Measurements from ENCODE around the gene TBC1D17.

Gene TBC1D17

DNA sequence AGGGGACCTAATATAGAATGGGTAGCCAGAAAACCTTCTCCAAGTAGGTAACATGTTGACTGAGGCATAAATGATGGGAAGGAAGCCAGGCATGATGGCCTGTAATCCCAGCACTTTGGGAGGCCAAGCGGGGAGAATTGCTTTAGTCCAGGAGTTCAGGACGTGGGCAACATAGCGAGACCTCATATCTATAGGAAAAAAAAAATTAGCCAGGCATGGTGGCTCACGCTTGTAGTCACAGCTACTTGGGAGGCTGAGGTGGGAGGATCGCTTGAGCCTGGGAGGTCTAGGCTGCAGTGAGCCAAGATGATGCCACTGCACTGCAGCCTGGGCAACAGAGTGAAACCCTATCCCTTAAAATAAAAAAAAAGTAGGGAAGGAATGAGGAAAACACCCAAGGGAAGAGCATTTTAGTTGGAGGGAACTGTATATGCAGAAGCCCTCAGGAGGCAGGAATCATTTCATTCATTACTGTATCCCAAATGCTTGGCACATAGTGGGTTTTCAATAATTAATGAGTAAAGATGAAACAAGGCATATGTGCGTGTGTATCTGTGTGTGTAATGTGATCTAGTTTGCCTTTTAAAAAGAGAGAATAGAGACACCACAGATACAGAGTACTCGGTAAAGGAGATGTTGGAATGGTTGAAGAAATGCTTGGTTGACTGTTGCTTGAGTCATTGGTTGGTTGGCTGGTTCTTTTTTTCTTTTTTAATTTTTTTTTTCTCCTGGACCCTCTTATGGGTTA is 54.0 kb downstream of the TBC1D17 start:
- Histone ChIP-seq H2AFZ (ENCODE audit: low read depth) (no peak overlapping the region), H3K4me2 (0 out of 2 replicates have a peak overlapping the region, but pooled peaks have one; percentile 44), H3K9ac (no peak overlapping the region), H3K4me1 (ENCODE audit: low read depth, poor library complexity, severe bottlenecking) (peaks cover 20% of the 10 kb centered on the region), H3K27ac (no peak overlapping the region), H3K36me3 (ENCODE audit: insufficient read depth) (peaks cover 12% of the 10 kb centered on the region; the same call in 1 of the 2 replicates), H3K79me2 (ENCODE audit: insufficient read depth, low read depth) (peaks cover 51% of the 10 kb centered on the region), H3K4me3 (IDR thresholded peaks at IDR 0.05; ENCODE audit: insufficient read depth, low read depth, low read length) (no peak overlapping the region), H3K27me3 (ENCODE audit: insufficient read depth, low read depth) (no peaks in the 10 kb centered on the region), H4K20me1 (ENCODE audit: insufficient read depth) (peaks cover 3% of the 10 kb centered on the region; the same call in 1 of the 2 replicates)
- TF ChIP-seq, protein P1, sequence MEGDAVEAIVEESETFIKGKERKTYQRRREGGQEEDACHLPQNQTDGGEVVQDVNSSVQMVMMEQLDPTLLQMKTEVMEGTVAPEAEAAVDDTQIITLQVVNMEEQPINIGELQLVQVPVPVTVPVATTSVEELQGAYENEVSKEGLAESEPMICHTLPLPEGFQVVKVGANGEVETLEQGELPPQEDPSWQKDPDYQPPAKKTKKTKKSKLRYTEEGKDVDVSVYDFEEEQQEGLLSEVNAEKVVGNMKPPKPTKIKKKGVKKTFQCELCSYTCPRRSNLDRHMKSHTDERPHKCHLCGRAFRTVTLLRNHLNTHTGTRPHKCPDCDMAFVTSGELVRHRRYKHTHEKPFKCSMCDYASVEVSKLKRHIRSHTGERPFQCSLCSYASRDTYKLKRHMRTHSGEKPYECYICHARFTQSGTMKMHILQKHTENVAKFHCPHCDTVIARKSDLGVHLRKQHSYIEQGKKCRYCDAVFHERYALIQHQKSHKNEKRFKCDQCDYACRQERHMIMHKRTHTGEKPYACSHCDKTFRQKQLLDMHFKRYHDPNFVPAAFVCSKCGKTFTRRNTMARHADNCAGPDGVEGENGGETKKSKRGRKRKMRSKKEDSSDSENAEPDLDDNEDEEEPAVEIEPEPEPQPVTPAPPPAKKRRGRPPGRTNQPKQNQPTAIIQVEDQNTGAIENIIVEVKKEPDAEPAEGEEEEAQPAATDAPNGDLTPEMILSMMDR (conservative IDR thresholded peaks at IDR 0.05; ENCODE audit: low read depth, low read length): no peak

DNA sequence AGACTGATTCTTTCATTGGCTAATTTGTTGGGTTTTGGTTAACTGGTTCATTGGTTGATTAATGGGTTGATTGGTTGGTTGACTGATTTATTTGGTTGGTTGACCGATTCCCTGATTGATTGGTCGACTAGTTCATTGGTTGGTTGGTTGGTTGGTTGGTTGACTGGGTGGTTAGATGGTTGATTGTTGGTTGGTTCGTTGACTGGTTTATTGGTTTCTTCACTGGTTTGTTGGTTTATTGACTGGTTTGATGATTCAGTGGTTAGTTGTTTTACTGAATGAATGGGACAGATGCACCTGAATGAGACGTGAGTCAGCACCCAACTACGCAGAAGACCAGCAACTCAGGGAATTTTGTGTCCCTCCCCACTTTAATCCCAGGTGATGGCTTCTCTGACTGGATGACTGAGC is 54.5 kb downstream of the TBC1D17 start:
- H3K9ac ChIP-seq: no peak overlapping the region

DNA sequence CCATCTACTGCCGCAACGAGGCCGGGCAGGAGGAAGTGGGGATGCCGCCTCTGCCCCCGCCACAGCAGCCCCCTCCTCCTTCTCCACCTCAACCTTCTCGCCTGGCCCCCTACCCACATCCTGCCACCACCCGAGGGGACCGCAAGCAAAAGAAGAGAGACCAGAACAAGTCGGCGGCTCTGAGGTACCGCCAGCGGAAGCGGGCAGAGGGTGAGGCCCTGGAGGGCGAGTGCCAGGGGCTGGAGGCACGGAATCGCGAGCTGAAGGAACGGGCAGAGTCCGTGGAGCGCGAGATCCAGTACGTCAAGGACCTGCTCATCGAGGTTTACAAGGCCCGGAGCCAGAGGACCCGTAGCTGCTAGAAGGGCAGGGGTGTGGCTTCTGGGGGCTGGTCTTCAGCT is 55.2 kb downstream of the TBC1D17 start:
- H3K4me3 ChIP-seq (IDR thresholded peaks at IDR 0.05; ENCODE audit: insufficient read depth, low read depth, low read length): no peak overlapping the region
- H3K9ac ChIP-seq: no peak overlapping the region
- peaks cover 7% of the 10 kb centered on the region for H3K4me1 ChIP-seq (ENCODE audit: low read depth, poor library complexity, severe bottlenecking)
- no peaks in the 10 kb centered on the region for H3K27me3 ChIP-seq (ENCODE audit: insufficient read depth, low read depth)
- H3K27ac ChIP-seq: no peak overlapping the region
- TF ChIP-seq, protein P1 (conservative IDR thresholded peaks at IDR 0.05; ENCODE audit: low read depth, low read length): no peak
- peaks cover 39% of the 10 kb centered on the region for H3K79me2 ChIP-seq (ENCODE audit: insufficient read depth, low read depth)
- peaks cover 3% of the 10 kb centered on the region; the same call in 1 of the 2 replicates for H4K20me1 ChIP-seq (ENCODE audit: insufficient read depth)
- H3K4me2 ChIP-seq: no peak overlapping the region
- no peak overlapping the region for H2AFZ ChIP-seq (ENCODE audit: low read depth)
- peaks cover 9% of the 10 kb centered on the region; the same call in 1 of the 2 replicates for H3K36me3 ChIP-seq (ENCODE audit: insufficient read depth)

More for the DNA sequence above, 54.5 kb downstream of the TBC1D17 start:
- Histone ChIP-seq H3K4me2 (no peak overlapping the region), H3K36me3 (ENCODE audit: insufficient read depth) (peaks cover 11% of the 10 kb centered on the region; the same call in 1 of the 2 replicates), H3K27me3 (ENCODE audit: insufficient read depth, low read depth) (no peaks in the 10 kb centered on the region), H2AFZ (ENCODE audit: low read depth) (no peak overlapping the region), H3K79me2 (ENCODE audit: insufficient read depth, low read depth) (peaks cover 45% of the 10 kb centered on the region), H4K20me1 (ENCODE audit: insufficient read depth) (peaks cover 3% of the 10 kb centered on the region; the same call in 1 of the 2 replicates), H3K27ac (no peak overlapping the region), H3K4me3 (IDR thresholded peaks at IDR 0.05; ENCODE audit: insufficient read depth, low read depth, low read length) (no peak overlapping the region), H3K4me1 (ENCODE audit: low read depth, poor library complexity, severe bottlenecking) (peaks cover 14% of the 10 kb centered on the region)
- TF ChIP-seq, protein P1 (conservative IDR thresholded peaks at IDR 0.05; ENCODE audit: low read depth, low read length): no peak

DNA sequence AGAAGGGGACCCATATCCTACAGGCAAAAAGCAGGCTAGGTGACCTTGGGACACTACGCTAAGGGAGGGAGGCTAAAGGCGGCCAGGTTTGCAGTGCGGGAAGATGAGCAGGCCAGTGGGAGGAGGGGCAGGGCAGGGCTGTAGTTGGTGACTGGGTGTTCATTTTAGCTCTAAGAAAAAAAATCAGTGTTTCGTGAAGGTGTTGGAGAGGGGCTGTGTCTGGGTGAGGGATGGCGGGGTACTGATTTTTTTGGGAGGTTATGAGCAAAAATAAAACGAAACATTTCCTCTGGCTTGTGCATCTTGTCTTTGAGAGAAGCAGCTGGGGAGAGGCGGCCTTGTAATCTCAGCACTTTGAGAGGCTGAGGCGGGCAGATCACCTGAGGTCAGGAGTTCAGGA is 56.1 kb downstream of the TBC1D17 start:
- TF ChIP-seq, protein P1 (conservative IDR thresholded peaks at IDR 0.05; ENCODE audit: low read depth, low read length): no peak
- no peak overlapping the region for H3K4me2 ChIP-seq

More for the DNA sequence above, 56.1 kb downstream of the TBC1D17 start:
- Histone ChIP-seq H3K9ac (no peak overlapping the region), H2AFZ (ENCODE audit: low read depth) (no peak overlapping the region), H3K27ac (no peak overlapping the region), H3K27me3 (ENCODE audit: insufficient read depth, low read depth) (no peaks in the 10 kb centered on the region), H3K79me2 (ENCODE audit: insufficient read depth, low read depth) (peaks cover 29% of the 10 kb centered on the region), H3K4me1 (ENCODE audit: low read depth, poor library complexity, severe bottlenecking) (peaks cover 3% of the 10 kb centered on the region), H3K4me3 (IDR thresholded peaks at IDR 0.05; ENCODE audit: insufficient read depth, low read depth, low read length) (no peak overlapping the region), H3K36me3 (ENCODE audit: insufficient read depth) (peaks cover 9% of the 10 kb centered on the region; the same call in 1 of the 2 replicates), H4K20me1 (ENCODE audit: insufficient read depth) (peaks cover 3% of the 10 kb centered on the region; the same call in 1 of the 2 replicates)
